ENCODE measurements around the gene ITPK1.

The ITPK1 gene

GRCh38 chr14:93099643-93100042 is 16.1 kb downstream of the ITPK1 start:
- H3K27ac ChIP-seq = no peak overlapping the region
- TF ChIP-seq CTCF (conservative IDR thresholded peaks at IDR 0.05) = no peak

- no peak for TF ChIP-seq CTCF (conservative IDR thresholded peaks at IDR 0.05)
- H3K27ac ChIP-seq = no peak overlapping the region
Observed at GRCh38 chr14:93099196-93099595, 16.5 kb downstream of the ITPK1 start.

- no peak for TF ChIP-seq CTCF (conservative IDR thresholded peaks at IDR 0.05)
- no peak overlapping the region for H3K27ac ChIP-seq
Observed at GRCh38 chr14:93096691-93097322, 18.9 kb downstream of the ITPK1 start.

- H3K27ac ChIP-seq = no peak overlapping the region
- TF ChIP-seq CTCF (conservative IDR thresholded peaks at IDR 0.05) = no peak
Observed at GRCh38 chr14:93095742-93096510, 19.8 kb downstream of the ITPK1 start.

GRCh38 chr14:93094121-93094918 is 21.4 kb downstream of the ITPK1 start:
- TF ChIP-seq CTCF (conservative IDR thresholded peaks at IDR 0.05) = no peak
- no peak overlapping the region for H3K27ac ChIP-seq

- H3K27ac ChIP-seq = no peak overlapping the region
- TF ChIP-seq CTCF (conservative IDR thresholded peaks at IDR 0.05) = no peak
Observed at GRCh38 chr14:93092606-93093556, 22.8 kb downstream of the ITPK1 start.
